HEK293 (cell line): ENCODE results near the gene TXLNA.
"Not testable (repeated sequence)": the region's sequence is repeated elsewhere in the genome, so short reads cannot be mapped to it uniquely, and the experiment has no call there.

Experiments
- CTCF ChIA-PET: fragments of 350-600 bp; formaldehyde crosslinking; extraction: SDS; loops from one replicate; lab custom pipeline; 2021; ENCODE audit warnings: antibody characterized with exemption; lab: Yijun Ruan, JAX
- POLR2A ChIA-PET: fragments of 300-600 bp; formaldehyde crosslinking; extraction: SDS; loops from one replicate; lab custom pipeline; 2020; ENCODE audit warnings: antibody characterized with exemption, inconsistent platforms; lab: Yijun Ruan, JAX
- H3K27ac ChIP-seq: fragments of 200-500 bp; sonication (Bioruptor generic); 2 replicates; pipeline ENCODE4 v1.5.1; 2014; ENCODE audit warnings: low read depth, low read length, control low read depth, inconsistent platforms; ENCODE audit errors: extremely low read depth
- H3K36me3 ChIP-seq, 2 experiments: fragments of 200-500 bp in 1 of 2; sonication (Bioruptor generic) in 1 of 2; 1 replicate in 1 of 2; 2 replicates in 1 of 2; pipeline ENCODE4 v1.5.1; 2014 to 2017; ENCODE audit warnings: inconsistent platforms in 2 of 2, low read length in 2 of 2; ENCODE audit not compliant: control insufficient read depth in 2 of 2, insufficient read depth in 1 of 2
- H3K4me1 ChIP-seq: fragments of 200-500 bp; sonication (Bioruptor generic); 2 replicates; pipeline ENCODE4 v1.5.1; 2014; ENCODE audit warnings: mild to moderate bottlenecking, low read length, inconsistent platforms; ENCODE audit not compliant: control insufficient read depth, insufficient read depth
- H3K4me3 ChIP-seq: 2 replicates; pipeline ENCODE4 v1.5.1; 2011; ENCODE audit warnings: low read depth, mild to moderate bottlenecking, control low read depth, low read length, moderate library complexity
- H3K9me3 ChIP-seq: fragments of 200-500 bp; sonication (Bioruptor generic); 2 replicates; pipeline ENCODE4 v1.5.1; 2014; ENCODE audit warnings: low read depth, low read length, inconsistent platforms; ENCODE audit not compliant: control insufficient read depth, insufficient read depth
- AEBP2 ChIP-seq: fragments of 450-650 bp; formaldehyde crosslinking; IDR thresholded peaks from 2 replicates; pipeline ENCODE4 v1.5.1; 2016; ENCODE audit warnings: missing biosample characterization, missing genetic modification characterization, borderline replicate concordance
- GLIS2 ChIP-seq: fragments of 450-650 bp; formaldehyde crosslinking; IDR thresholded peaks from 2 replicates; pipeline ENCODE4 v1.5.1; 2016; ENCODE audit warnings: missing biosample characterization, missing genetic modification characterization
- PRDM1 ChIP-seq: fragments of 450-650 bp; formaldehyde crosslinking; IDR thresholded peaks from 2 replicates; pipeline ENCODE4; 2016; ENCODE audit warnings: missing biosample characterization, missing genetic modification characterization
- RBAK ChIP-seq: fragments of 450-650 bp; formaldehyde crosslinking; IDR thresholded peaks from 2 replicates; pipeline ENCODE4 v1.5.1; 2016; ENCODE audit warnings: missing biosample characterization, missing genetic modification characterization
- SALL2 ChIP-seq: fragments of 450-650 bp; formaldehyde crosslinking; IDR thresholded peaks from 2 replicates; pipeline ENCODE4 v1.5.0; 2017; ENCODE audit warnings: missing biosample characterization, mild to moderate bottlenecking, missing genetic modification characterization, borderline replicate concordance
- TRIM28 ChIP-seq: IDR thresholded peaks from 2 replicates; pipeline ENCODE4 v1.6.1; 2011; ENCODE audit warnings: low read length, control low read depth, borderline replicate concordance
- ZBTB48 ChIP-seq: fragments of 450-650 bp; formaldehyde crosslinking; IDR thresholded peaks from 2 replicates; pipeline ENCODE4 v1.5.1; 2016; ENCODE audit warnings: missing biosample characterization, missing genetic modification characterization
- ZFP69B ChIP-seq: fragments of 450-650 bp; formaldehyde crosslinking; IDR thresholded peaks from 2 replicates; pipeline ENCODE4 v1.5.1; 2016; ENCODE audit warnings: missing biosample characterization, missing genetic modification characterization
- ZNF19 ChIP-seq: fragments of 450-650 bp; formaldehyde crosslinking; IDR thresholded peaks from 2 replicates; pipeline ENCODE4; 2016; ENCODE audit warnings: missing biosample characterization, missing genetic modification characterization, low read depth
- ZNF280D ChIP-seq: fragments of 450-650 bp; formaldehyde crosslinking; IDR thresholded peaks from 2 replicates; pipeline ENCODE4 v1.5.1; 2016; ENCODE audit warnings: missing biosample characterization, missing genetic modification characterization
- ZNF600 ChIP-seq: fragments of 450-650 bp; formaldehyde crosslinking; IDR thresholded peaks from 2 replicates; pipeline ENCODE4 v1.5.1; 2016; ENCODE audit warnings: missing biosample characterization, missing genetic modification characterization
- ZNF629 ChIP-seq: fragments of 450-650 bp; formaldehyde crosslinking; IDR thresholded peaks from 2 replicates; pipeline ENCODE4 v1.5.1; 2017; ENCODE audit warnings: missing biosample characterization, missing genetic modification characterization
- ZNF654 ChIP-seq: fragments of 450-650 bp; formaldehyde crosslinking; IDR thresholded peaks from 2 replicates; pipeline ENCODE4 v1.5.1; 2016; ENCODE audit warnings: low read depth, missing biosample characterization, missing genetic modification characterization
- TF ChIP-seq, protein P1 (sequence below): fragments of 450-650 bp; formaldehyde crosslinking; IDR thresholded peaks from 2 replicates; pipeline ENCODE4 v1.5.1; 2017; ENCODE audit warnings: missing biosample characterization, missing genetic modification characterization
- TF ChIP-seq, protein P2 (sequence below): fragments of 450-650 bp; formaldehyde crosslinking; IDR thresholded peaks from 2 replicates; pipeline ENCODE4 v1.5.1; 2016; ENCODE audit warnings: missing biosample characterization, missing genetic modification characterization

Gene TXLNA

DNA sequence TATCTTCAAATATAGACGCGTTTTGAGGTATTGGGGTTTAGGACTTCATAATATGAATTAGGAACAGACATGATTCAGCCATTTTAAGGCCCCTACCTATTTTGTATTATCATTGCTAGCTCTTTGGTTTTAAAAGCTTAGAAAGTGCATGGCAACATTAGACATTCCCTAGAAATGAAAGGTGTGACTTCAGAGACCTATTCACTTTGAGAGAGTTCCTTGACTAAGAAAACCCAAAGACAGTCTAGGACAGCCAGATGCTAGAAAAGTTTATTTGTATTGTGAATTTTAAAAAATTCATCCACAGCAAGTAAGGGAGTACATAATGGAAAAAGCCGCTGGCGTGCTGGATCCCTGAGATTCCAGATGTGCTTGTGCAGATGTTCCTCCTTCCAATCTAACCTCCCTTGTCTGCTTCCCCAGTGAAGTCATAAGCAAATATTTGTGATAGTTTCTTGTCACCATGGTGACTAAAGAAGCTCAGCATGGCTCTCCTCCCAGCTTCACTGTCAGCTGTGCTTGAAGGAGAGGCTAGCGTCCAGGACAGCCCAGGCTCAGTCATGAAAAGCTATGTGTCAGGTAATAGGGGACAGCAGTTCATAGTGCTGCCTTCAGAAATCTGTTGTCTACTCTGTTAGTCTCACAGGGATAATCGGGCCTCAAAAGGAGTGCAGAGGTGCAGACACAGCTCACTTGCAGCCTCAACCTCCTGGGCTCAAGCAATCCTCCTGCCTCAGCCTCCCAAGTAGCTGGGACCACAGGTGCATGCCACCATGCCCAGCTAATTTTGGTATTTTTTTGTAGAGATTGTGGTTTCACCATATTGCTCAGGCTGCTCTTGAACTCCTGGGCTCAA lies 36.8 kb upstream of the TXLNA start (continued):
- TF ChIP-seq TRIM28 (no peak), ZNF280D (tag by site-specific recombination) (0 out of 2 replicates have a peak, but pooled peaks have one; percentile 7), PRDM1 (tag by site-specific recombination) (peak; percentile 74), ZNF629 (tag by site-specific recombination) (peak; percentile 28; the same call in 1 of the 2 replicates), SALL2 (no peak), ZNF654 (tag by site-specific recombination) (no peak), ZBTB48 (tag by site-specific recombination) (peak; percentile 52), ZNF600 (tag by site-specific recombination) (peak; percentile 53; the same call in 1 of the 2 replicates)
- TF ChIP-seq, protein P1, sequence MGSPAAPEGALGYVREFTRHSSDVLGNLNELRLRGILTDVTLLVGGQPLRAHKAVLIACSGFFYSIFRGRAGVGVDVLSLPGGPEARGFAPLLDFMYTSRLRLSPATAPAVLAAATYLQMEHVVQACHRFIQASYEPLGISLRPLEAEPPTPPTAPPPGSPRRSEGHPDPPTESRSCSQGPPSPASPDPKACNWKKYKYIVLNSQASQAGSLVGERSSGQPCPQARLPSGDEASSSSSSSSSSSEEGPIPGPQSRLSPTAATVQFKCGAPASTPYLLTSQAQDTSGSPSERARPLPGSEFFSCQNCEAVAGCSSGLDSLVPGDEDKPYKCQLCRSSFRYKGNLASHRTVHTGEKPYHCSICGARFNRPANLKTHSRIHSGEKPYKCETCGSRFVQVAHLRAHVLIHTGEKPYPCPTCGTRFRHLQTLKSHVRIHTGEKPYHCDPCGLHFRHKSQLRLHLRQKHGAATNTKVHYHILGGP (tag by site-specific recombination) = peak; percentile 71
- TF ChIP-seq, all 188 proteins: peak for 8

DNA sequence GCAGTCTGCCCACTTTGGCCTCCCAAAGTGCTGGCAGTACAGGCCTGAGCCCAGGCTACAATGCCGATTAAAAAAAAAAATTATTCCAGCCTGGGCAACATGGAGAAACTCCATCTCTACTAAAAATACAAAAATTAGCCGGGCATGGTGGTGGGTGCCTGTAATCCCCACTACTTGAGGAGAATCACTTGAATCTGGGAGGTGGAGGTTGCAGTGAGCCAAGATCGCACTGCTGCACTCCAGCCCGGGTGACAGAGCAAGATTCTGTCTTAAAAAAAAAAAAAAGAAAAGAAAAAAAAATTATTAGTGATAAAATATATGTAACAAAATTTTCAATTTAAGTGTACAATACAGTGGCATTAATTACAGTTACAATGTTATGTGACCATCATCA lies 36.2 kb upstream of the TXLNA start:
- not testable (repeated sequence) for H3K4me1 ChIP-seq, H3K4me3 ChIP-seq, H3K9me3 ChIP-seq, H3K27ac ChIP-seq
- ChIA-PET POLR2A (interaction anchor here (0.6 to 1.6 kb wide), 3 partner anchors 11 to 36 kb away, joined by 4 to 6 read pairs (median 4); partner anchors contain the start of gene TXLNA), CTCF (interaction anchor here (0.6 kb wide), 1 partner anchor 327 kb away, joined by 3 read pairs; no protein-coding TSS in a partner anchor)
- peaks cover 0 to 11% of the 10 kb centered on the region in 2 experiments; a peak in 2 of 3 replicates for H3K36me3 ChIP-seq

- CTCF ChIA-PET = no interaction called here
- TF ChIP-seq RBAK (no peak), GLIS2 (tag by site-specific recombination) (no peak), ZNF19 (tag by site-specific recombination) (no peak), AEBP2 (tag by site-specific recombination) (no peak), ZFP69B (tag by site-specific recombination) (no peak)
- TF ChIP-seq, protein P2, sequence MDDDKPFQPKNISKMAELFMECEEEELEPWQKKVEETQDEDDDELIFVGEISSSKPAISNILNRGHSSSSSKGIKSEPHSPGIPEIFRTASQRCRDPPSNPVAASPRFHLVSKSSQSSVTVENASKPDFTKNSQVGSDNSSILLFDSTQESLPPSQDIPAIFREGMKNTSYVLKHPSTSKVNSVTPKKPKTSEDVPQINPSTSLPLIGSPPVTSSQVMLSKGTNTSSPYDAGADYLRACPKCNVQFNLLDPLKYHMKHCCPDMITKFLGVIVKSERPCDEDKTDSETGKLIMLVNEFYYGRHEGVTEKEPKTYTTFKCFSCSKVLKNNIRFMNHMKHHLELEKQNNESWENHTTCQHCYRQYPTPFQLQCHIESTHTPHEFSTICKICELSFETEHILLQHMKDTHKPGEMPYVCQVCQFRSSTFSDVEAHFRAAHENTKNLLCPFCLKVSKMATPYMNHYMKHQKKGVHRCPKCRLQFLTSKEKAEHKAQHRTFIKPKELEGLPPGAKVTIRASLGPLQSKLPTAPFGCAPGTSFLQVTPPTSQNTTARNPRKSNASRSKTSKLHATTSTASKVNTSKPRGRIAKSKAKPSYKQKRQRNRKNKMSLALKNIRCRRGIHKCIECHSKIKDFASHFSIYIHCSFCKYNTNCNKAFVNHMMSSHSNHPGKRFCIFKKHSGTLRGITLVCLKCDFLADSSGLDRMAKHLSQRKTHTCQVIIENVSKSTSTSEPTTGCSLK (tag by site-specific recombination) = no peak
- Histone ChIP-seq H3K9me3 (no peaks in the 10 kb centered on the region), H3K36me3 (peaks cover 0 to 15% of the 10 kb centered on the region in 2 experiments; a peak in 2 of 3 replicates), H3K4me1 (peaks cover 4% of the 10 kb centered on the region), H3K4me3 (no peak overlapping the region), H3K27ac (no peak overlapping the region)
- POLR2A ChIA-PET = no interaction called here
Observed at GRCh38 chr1:32144033-32144432, 35.4 kb upstream of the TXLNA start.
